GM19397 (cell line): ENCODE results near the gene CTSW.

ENCODE experiments used
- ATAC-seq: cut with Tn5 transposase; IDR thresholded peaks from one replicate; pipeline ENCODE4 v1.9.1; 2021; ENCODE audit warnings: mild to moderate bottlenecking, moderate library complexity; ENCODE audit not compliant: unreplicated experiment

CTSW gene

DNA sequence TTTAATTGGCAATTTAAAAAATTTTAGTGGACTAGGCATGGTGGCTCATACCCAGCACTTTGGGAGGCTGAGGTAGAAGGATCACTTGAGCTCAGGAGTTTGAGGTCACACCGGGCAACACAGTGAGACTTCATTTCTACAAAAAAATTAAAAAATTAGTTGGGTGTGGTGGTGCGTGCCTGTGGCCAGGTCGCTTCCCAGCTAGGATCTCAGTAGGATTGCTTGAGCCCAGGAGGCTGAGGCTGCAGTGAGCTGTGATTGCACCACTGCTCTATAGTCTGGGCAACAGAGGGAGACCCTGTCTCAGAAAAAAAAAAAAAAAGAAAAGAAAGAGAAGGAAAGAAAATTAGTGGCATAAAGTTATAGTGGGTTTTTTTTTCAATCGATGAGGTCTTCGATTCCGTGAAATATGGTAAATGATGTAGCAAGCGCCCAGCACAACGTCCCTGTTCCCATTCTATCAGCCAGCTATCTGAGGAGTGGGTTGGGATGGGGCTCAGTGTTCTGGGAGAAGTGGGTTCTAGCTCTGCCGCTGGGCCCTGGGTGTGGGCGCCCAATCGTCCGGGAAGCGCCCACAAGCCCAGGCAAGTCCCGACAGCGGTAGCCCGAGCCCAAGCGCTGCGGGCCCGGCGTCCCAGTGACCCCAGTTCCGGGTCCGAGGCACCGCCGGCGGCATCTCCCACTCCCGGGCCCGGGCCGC is 19.2 kb downstream of the CTSW start:
- ATAC-seq = no peak

DNA sequence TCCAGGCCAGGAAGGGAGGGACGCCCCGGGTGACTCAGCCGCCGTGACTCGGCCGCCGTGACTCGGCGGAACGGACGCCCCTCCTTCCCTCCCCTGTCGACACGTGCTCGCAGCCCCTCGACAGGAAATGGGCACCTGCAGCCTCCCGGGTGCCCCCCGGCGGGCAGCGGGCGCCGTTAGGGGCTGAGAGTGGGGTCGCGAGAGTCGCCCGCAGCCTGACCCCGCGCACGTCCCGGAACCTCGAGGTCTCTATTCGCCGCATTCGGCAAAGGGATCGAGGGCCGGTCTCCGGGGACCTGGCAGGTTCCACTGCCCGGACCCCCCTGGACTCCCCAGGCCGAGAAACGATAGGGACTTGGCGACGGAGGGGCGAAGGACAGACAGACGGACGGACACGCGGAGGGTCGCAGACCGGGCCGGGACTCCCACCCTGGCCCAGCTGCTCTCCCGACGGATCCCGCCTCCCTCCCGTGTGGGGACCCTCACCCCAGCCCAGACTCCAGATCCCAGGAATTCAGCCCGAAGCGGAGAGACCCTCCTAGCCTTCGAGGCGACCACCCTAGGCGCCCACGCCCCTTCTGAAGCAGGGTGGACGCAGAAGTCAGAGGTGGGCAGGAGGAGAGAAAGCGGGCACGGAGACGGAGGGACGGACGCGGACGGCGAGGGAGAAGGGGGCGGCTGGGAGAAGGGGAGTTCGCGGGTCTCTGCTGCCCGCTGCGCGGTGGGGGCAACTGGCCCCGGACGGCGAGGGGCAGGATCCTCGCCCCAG is 19.9 kb downstream of the CTSW start:
- no peak for ATAC-seq

DNA sequence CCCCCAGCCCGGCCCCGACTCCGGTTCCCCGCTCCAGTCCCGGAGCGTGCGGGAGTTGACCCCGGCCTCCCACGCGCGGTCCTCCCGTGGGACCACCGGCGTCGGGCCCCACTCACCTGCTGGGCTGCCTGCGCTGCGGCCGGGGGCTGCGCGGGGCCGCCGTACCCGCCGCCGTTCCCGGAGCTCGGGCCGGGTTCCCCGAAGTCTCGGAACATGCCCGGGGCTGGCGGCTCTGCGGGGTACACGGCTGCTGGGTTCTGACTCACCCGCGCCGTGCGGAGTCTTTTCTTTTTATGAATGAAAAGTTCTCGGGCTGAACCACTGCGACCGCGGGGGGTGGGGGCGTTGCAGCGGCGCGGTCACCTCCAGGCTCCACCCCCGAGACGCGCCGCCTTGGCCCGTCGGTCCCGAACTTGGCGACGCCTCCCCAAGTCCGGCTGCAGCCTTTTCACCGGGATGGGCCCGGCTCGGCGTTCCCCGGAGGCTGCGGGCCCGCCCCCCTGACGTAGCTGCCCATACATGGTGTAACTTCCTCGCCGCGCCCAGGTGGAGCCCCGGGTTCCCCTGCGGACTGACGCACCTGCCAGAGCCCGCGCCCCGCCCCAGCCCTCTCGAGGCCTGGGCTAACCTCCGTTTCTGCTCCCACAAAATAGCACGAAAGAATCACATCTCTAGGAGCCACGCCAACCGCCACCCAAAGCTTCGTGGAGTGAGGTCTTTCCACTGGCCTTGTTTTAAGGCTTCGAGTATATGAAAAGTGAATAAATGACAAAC is 20.7 kb downstream of the CTSW start, which contains the start of gene FOSL1:
FOSL1 (minus strand) TSS at position 264 of the 774 bp plus-strand sequence; CDS start at position 215, 49 bp downstream.
- ATAC-seq = peak; percentile 70

DNA sequence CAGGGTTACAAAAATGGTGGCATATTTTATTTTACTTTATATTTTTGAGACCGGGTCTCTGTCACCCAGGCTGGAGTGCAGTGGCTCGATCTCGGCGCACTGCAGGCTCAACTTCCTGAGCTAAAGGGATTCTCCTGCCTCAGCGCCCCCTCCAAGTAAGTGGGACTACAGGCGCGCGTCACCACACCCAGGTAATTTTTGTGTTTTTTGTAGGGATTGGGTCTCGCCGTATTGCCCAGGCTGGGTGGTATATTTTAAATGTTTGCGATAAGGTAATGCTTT is 21.2 kb downstream of the CTSW start:
- ATAC-seq = no peak

GRCh38 chr11:65903068-65903481 is 23.4 kb downstream of the CTSW start:
- ATAC-seq = no peak

- ATAC-seq = no peak
Measured at GRCh38 chr11:65903715-65904114, 24.1 kb downstream of the CTSW start.

- no peak for ATAC-seq
Measured at GRCh38 chr11:65906602-65907001, 27.0 kb downstream of the CTSW start.

- ATAC-seq = no peak
Measured at GRCh38 chr11:65907878-65908277, 28.2 kb downstream of the CTSW start.

DNA sequence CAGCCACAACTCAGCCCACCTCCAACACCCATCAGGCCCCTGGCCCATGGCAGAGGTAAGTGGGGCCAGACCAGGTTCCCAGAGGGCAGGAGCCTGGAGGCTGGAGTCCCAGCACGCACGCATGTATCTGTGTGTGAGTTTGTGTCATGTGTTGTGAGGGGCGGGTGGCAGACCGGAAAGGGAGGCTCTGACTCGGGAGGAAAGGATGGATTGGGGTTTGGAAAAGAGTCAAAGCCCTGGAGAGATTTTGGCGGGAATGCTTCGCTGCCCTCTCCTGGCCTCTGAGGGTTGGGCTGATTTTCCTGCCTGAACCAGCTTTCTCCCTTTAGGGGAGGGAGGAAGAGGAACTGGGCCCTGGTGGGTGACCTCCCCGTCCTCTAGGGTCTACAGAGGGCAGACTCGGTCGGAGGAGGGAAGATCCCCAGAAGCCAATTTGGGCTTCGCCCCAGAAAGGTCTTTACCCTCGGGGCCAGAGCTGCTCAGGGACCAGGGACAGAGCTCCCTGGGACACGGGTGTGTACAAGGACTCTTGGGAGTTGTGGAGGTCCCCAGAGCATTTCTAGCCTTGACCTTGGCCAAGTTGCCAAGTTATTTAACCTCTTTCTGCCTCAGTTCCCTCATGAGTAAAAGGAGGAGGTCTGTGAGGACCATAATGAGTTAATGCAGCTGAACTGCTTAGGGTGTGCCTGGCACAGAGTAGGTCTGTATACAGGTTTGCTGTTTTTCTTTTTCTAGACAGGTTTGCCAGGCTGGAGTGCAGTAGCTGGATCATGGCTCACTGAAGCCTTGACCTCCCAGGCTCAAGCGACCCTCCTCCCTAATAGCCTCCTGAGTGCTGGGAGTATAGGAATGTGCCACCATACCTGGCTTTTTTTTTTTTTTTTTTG is 32.3 kb downstream of the CTSW start:
- no peak for ATAC-seq

- ATAC-seq = no peak
Measured at GRCh38 chr11:65912845-65913244, 33.2 kb downstream of the CTSW start.

GRCh38 chr11:65915101-65915820 is 35.6 kb downstream of the CTSW start:
- ATAC-seq = no peak

GRCh38 chr11:65915821-65916251 is 36.2 kb downstream of the CTSW start:
- no peak for ATAC-seq

DNA sequence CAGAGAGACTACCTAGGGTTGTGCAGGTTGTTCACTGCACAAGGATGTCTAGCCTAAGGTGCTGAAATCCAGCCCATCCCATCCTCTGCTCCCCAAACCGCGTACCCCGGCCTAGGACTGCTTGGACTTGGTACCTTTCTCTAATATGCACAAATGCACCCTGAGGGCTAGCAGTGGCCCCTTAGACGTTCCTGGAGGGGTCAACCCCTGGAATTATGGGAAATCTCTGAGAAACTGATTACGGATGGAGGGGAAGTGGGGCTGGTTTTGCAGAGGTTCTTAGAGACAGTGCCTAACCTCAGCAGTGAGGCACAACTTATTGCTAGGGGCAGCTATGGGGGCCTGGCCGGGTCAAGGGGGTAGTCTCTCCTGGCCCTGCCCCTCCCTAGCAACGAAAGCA is 36.8 kb downstream of the CTSW start:
- no peak for ATAC-seq

- no peak for ATAC-seq
Measured at GRCh38 chr11:65917077-65917433, 37.4 kb downstream of the CTSW start.

- ATAC-seq = no peak
Measured at GRCh38 chr11:65917434-65918210, 38.0 kb downstream of the CTSW start.

- peak; percentile 49 for ATAC-seq
Measured at GRCh38 chr11:65918211-65919140, 38.8 kb downstream of the CTSW start, which contains the start of gene C11orf68. TSS of gene C11orf68 (minus strand) at chr11:65919062. CDS start at chr11:65919031, 31 bp downstream.

DNA sequence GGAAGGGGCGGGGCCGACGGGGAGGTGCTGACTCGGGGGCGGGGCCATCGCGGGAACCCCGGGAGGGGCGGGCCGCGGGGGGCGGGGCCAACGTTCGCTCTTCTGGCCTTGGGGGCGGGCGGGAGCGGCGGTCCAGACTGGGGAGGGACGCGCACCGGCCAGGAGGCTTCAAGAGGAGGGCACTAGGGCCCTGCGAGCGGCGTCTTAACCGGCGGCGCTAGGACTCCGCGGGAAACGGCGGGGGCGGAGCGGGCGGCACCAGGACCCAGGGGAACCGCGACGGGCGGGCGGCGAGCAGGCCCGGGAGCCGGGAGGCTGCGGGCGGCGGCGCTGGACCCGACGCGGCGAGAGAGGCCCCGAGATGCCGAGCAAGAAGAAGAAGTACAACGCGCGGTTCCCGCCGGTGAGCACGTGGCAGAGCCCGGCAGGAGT is 39.5 kb downstream of the CTSW start, which contains the start of gene DRAP1:
DRAP1 (plus strand) TSS at position 286 of the 432 bp plus-strand sequence; CDS start at position 362, 76 bp downstream.
- ATAC-seq = peak; percentile 85
